MM.1S (cell line): ENCODE results near the gene ARSG.

Experiments used
- DNase-seq: peaks from one replicate; pipeline ENCODE4 v3.0.0-alpha.2; 2015
- H2AFZ ChIP-seq: fragments of 300-600 bp; sonication (generic); 2 replicates; pipeline ENCODE4 v1.6.0; 2016; ENCODE audit warnings: antibody characterized with exemption, low read length
- H3F3A ChIP-seq: fragments of 300-600 bp; sonication (generic); 2 replicates; pipeline ENCODE4 v1.6.1; 2016; ENCODE audit warnings: mild to moderate bottlenecking, antibody characterized with exemption, low read length, moderate library complexity, mixed read lengths; ENCODE audit not compliant: insufficient read depth
- H3K27ac ChIP-seq: fragments of 300-600 bp; sonication (generic); 2 replicates; pipeline ENCODE4 v1.5.1; 2016; ENCODE audit warnings: mild to moderate bottlenecking, low read length
- H3K27me3 ChIP-seq: fragments of 300-600 bp; sonication (generic); replicated peaks from 2 replicates; pipeline ENCODE4 v1.6.0; 2016; ENCODE audit warnings: low read length; ENCODE audit not compliant: insufficient read depth
- H3K36me3 ChIP-seq: fragments of 300-600 bp; sonication (generic); replicated peaks from 2 replicates; pipeline ENCODE4 v1.6.1; 2016; ENCODE audit warnings: mild to moderate bottlenecking, low read length, mixed read lengths; ENCODE audit not compliant: insufficient read depth
- H3K4me1 ChIP-seq: fragments of 300-600 bp; sonication (generic); 2 replicates; pipeline ENCODE4 v1.6.1; 2016; ENCODE audit warnings: low read length, mixed read lengths
- H3K4me2 ChIP-seq: fragments of 300-600 bp; sonication (generic); 2 replicates; pipeline ENCODE4 v1.6.0; 2016; ENCODE audit warnings: low read depth, low read length
- H3K4me3 ChIP-seq: fragments of 300-600 bp; sonication (generic); 2 replicates; pipeline ENCODE4 v1.5.1; 2016; ENCODE audit warnings: low read length, mixed read lengths
- H3K79me2 ChIP-seq: fragments of 300-600 bp; sonication (generic); 2 replicates; pipeline ENCODE4 v1.6.1; 2016; ENCODE audit warnings: mixed run types, low read length, mixed read lengths
- H3K9ac ChIP-seq: fragments of 300-600 bp; sonication (generic); 2 replicates; pipeline ENCODE4 v1.6.1; 2016; ENCODE audit warnings: low read length, mixed read lengths
- H3K9me2 ChIP-seq: fragments of 300-600 bp; sonication (generic); replicated peaks from 2 replicates; pipeline ENCODE4 v1.6.1; 2016; ENCODE audit warnings: mild to moderate bottlenecking, low read length, mixed read lengths; ENCODE audit not compliant: insufficient read depth
- H3K9me3 ChIP-seq: fragments of 300-600 bp; sonication (generic); replicated peaks from 2 replicates; pipeline ENCODE4 v1.6.1; 2016; ENCODE audit warnings: mild to moderate bottlenecking, low read length, mixed read lengths; ENCODE audit not compliant: insufficient read depth
- H4K20me1 ChIP-seq: fragments of 300-600 bp; sonication (generic); 2 replicates; pipeline ENCODE4 v1.6.1; 2016; ENCODE audit warnings: mild to moderate bottlenecking, low read length, moderate library complexity, mixed read lengths; ENCODE audit not compliant: insufficient read depth
- EZH2 ChIP-seq: fragments of 300-600 bp; sonication (generic); optimal IDR thresholded peaks from 2 replicates; pipeline ENCODE3; 2017; ENCODE audit warnings: low read depth, mild to moderate bottlenecking, antibody characterized with exemption, low read length, mixed read lengths
- EZH2phosphoT487 ChIP-seq: fragments of 300-600 bp; sonication (generic); IDR thresholded peaks from 2 replicates; pipeline ENCODE4 v1.6.1; 2018; ENCODE audit warnings: antibody characterized with exemption, low read length
- TF ChIP-seq, protein P1 (sequence below): fragments of 300-600 bp; sonication (generic); IDR thresholded peaks from 2 replicates; pipeline ENCODE4 v1.5.1; 2016; ENCODE audit warnings: antibody characterized with exemption, low read length, mixed read lengths

The ARSG gene

DNA sequence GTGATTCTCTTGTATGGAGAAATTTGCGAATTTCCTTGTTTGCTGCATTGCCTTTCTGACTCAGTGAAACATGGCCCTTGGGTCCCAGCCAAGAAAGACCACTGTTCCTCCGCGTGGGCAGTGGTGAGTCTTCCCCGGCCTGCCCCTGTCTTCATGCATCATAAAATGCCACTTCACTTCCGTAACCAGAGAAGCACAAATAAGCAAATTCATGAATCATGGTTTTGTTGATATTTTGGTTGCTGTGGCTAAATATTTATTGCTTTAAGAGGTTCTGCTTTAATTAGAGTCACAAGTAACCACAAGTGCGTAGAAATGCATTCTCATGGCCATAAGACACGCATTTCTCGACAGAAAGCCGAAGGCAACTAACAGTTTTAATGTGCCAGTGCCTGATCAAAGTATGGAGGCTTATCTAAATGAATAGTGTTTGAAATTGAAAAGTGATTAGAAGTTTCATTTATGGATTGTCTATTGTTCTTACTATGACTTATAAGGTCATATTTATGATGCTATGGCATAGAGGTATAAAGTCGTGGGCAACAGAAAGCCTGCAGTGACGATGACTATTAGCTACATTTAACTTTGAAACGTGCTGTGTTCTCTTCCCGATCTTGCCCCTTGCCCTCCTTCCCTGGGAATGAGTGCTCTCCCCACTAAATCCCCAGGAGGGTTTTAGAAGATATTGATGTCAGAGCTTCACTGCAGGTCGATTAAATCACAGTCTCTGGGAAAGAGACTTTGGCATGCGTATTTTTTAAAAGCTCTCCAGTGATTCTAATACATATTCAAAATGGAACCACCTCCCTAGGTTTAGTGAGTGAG is 90.0 kb downstream of the ARSG start:
- no peak overlapping the region for H3K4me2 ChIP-seq
- H3K9ac ChIP-seq = no peak overlapping the region
- H3K9me3 ChIP-seq = no peaks in the 10 kb centered on the region
- TF ChIP-seq, protein P1, sequence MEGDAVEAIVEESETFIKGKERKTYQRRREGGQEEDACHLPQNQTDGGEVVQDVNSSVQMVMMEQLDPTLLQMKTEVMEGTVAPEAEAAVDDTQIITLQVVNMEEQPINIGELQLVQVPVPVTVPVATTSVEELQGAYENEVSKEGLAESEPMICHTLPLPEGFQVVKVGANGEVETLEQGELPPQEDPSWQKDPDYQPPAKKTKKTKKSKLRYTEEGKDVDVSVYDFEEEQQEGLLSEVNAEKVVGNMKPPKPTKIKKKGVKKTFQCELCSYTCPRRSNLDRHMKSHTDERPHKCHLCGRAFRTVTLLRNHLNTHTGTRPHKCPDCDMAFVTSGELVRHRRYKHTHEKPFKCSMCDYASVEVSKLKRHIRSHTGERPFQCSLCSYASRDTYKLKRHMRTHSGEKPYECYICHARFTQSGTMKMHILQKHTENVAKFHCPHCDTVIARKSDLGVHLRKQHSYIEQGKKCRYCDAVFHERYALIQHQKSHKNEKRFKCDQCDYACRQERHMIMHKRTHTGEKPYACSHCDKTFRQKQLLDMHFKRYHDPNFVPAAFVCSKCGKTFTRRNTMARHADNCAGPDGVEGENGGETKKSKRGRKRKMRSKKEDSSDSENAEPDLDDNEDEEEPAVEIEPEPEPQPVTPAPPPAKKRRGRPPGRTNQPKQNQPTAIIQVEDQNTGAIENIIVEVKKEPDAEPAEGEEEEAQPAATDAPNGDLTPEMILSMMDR = no peak
- TF ChIP-seq EZH2phosphoT487 (no peak), EZH2 (no peak)
- no peaks in the 10 kb centered on the region for H4K20me1 ChIP-seq
- no peaks in the 10 kb centered on the region for H3K9me2 ChIP-seq
- H3K27me3 ChIP-seq = no peaks in the 10 kb centered on the region
- no peaks in the 10 kb centered on the region for H3K36me3 ChIP-seq
- H3F3A ChIP-seq = no peaks in the 10 kb centered on the region
- no peak overlapping the region for H2AFZ ChIP-seq
- no peaks in the 10 kb centered on the region for H3K4me1 ChIP-seq
- no peaks in the 10 kb centered on the region for H3K79me2 ChIP-seq
- no peak for DNase-seq
- no peak overlapping the region for H3K4me3 ChIP-seq
- H3K27ac ChIP-seq = no peak overlapping the region

DNA sequence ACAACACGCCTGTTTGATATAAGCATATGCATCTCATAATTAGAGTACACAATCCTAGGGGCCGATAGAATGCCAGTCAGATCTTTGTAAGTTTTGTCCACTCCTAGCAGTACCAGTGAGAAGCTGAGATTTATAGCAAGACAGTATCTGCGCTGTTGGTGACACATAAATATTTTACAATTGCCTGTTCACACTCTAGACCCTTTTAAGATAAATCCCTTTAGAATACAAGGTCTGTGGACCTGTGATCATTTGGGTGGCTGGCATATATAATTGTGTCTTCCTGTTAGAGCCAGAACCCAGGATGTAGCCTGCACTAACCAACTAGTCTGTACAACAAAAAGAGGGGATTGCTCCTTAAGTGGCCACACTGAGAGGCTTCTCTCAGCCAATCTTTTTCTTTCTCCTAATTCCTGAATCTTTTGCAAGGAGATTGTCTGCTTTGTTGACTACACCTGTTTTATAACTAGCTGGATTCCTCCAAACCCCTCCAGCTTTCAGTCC is 91.3 kb downstream of the ARSG start:
- no peak for TF ChIP-seq EZH2
- TF ChIP-seq, protein P1 = no peak
- Histone ChIP-seq H3K36me3 (no peaks in the 10 kb centered on the region), H3K9me2 (no peaks in the 10 kb centered on the region), H3K4me3 (no peak overlapping the region), H3K4me2 (no peak overlapping the region), H3F3A (no peaks in the 10 kb centered on the region), H3K79me2 (no peaks in the 10 kb centered on the region), H3K4me1 (no peaks in the 10 kb centered on the region), H3K9me3 (no peaks in the 10 kb centered on the region), H3K27me3 (no peaks in the 10 kb centered on the region), H2AFZ (no peak overlapping the region), H3K27ac (no peak overlapping the region), H4K20me1 (no peaks in the 10 kb centered on the region), H3K9ac (no peak overlapping the region)
- no peak for DNase-seq

DNA sequence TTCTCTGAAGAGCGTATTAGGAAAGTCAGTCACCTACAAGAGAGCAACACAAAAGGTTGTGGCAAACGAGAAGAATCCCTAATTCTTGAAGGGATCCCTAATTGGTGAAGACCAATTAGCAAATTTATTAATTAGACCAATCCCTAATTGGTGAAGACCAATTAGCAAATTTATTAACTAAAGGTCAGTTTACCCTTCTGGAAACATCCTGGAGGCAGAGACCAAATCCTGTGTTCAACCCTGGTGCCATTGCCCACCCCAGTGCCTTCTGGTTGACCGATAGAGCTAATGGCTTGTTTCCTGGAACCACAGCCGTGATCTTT is 91.8 kb downstream of the ARSG start:
- Histone ChIP-seq H3K27ac (no peak overlapping the region), H3K4me2 (no peak overlapping the region), H3K9me3 (no peaks in the 10 kb centered on the region), H3K36me3 (no peaks in the 10 kb centered on the region), H4K20me1 (no peaks in the 10 kb centered on the region), H3K27me3 (no peaks in the 10 kb centered on the region), H3K9me2 (no peaks in the 10 kb centered on the region), H3K4me1 (no peaks in the 10 kb centered on the region), H3K9ac (no peak overlapping the region), H3F3A (no peaks in the 10 kb centered on the region), H2AFZ (no peak overlapping the region), H3K4me3 (no peak overlapping the region), H3K79me2 (no peaks in the 10 kb centered on the region)
- TF ChIP-seq EZH2 (no peak), EZH2phosphoT487 (no peak)
- TF ChIP-seq, protein P1 = no peak
- no peak for DNase-seq
